Measurements from ENCODE around the gene SOX18. TPM values are rescaled to one million over a fixed set of nuclear protein-coding genes. Genes with fewer than 3 reads are reported as not detected.

Gene SOX18
- total RNA-seq, 1 experiment from 2014 or later, result 0.16 TPM

GRCh38 chr20:64023361-64024140 lies 25.9 kb downstream of the SOX18 start:
- H3K36me3 Mint-ChIP-seq (ENCODE audit: insufficient read depth, unreplicated experiment), result peaks cover 84% of the 10 kb centered on the region

GRCh38 chr20:64022671-64023360 lies 26.6 kb downstream of the SOX18 start:
- no peak overlapping the region for H3K27ac Mint-ChIP-seq (ENCODE audit: low read depth, unreplicated experiment)
- POLR2A ChIA-PET, result no interaction called here
- DNase-seq (ENCODE audit: unreplicated experiment), result no peak
- CTCF ChIA-PET, result interaction anchor here (1.2 to 1.5 kb wide), 2 partner anchors 16 to 97 kb away, joined by 3 to 5 read pairs; no protein-coding TSS in a partner anchor
- H3K36me3 Mint-ChIP-seq (ENCODE audit: insufficient read depth, unreplicated experiment), result peaks cover 84% of the 10 kb centered on the region
- BruUV-seq (replicated peaks), result no TSS peak
- intact Hi-C loops (cut with micrococcal nuclease), result no loop called here
- H3K9me3 Mint-ChIP-seq (ENCODE audit: unreplicated experiment), result no peaks in the 10 kb centered on the region
- TF ChIP-seq CTCF (IDR thresholded peaks at IDR 0.05; ENCODE audit: unreplicated experiment), result no peak
- no peak overlapping the region for H3K4me3 Mint-ChIP-seq (ENCODE audit: unreplicated experiment)
- no peaks in the 10 kb centered on the region for H3K4me1 Mint-ChIP-seq (ENCODE audit: insufficient read depth, unreplicated experiment)
- H3K27me3 Mint-ChIP-seq (ENCODE audit: insufficient read depth, unreplicated experiment), result no peaks in the 10 kb centered on the region

More at GRCh38 chr20:64023361-64024140, 25.9 kb downstream of the SOX18 start:
- H3K4me1 Mint-ChIP-seq (ENCODE audit: insufficient read depth, unreplicated experiment), result no peaks in the 10 kb centered on the region
- H3K9me3 Mint-ChIP-seq (ENCODE audit: unreplicated experiment), result no peaks in the 10 kb centered on the region
- no peak for TF ChIP-seq CTCF (IDR thresholded peaks at IDR 0.05; ENCODE audit: unreplicated experiment)
- ChIA-PET CTCF (interaction anchor here (1.2 kb wide), 1 partner anchor 96 kb away, joined by 3 read pairs; no protein-coding TSS in a partner anchor), POLR2A (no interaction called here)
- no peak for DNase-seq (ENCODE audit: unreplicated experiment)
- no peak overlapping the region for H3K4me3 Mint-ChIP-seq (ENCODE audit: unreplicated experiment)
- no peaks in the 10 kb centered on the region for H3K27me3 Mint-ChIP-seq (ENCODE audit: insufficient read depth, unreplicated experiment)
- intact Hi-C loops (cut with micrococcal nuclease), result no loop called here
- H3K27ac Mint-ChIP-seq (ENCODE audit: low read depth, unreplicated experiment), result no peak overlapping the region
- no TSS peak for BruUV-seq (replicated peaks)

GRCh38 chr20:64021124-64021975 lies 28.1 kb downstream of the SOX18 start:
- no peak overlapping the region for H3K4me3 Mint-ChIP-seq (ENCODE audit: unreplicated experiment)
- no peak for DNase-seq (ENCODE audit: unreplicated experiment)
- intact Hi-C loops (cut with micrococcal nuclease), result no loop called here
- POLR2A ChIA-PET, result interaction anchor here (0.7 to 1.4 kb wide), 2 partner anchors 22 to 38 kb away, joined by 3 read pairs; no protein-coding TSS in a partner anchor
- no peaks in the 10 kb centered on the region for H3K4me1 Mint-ChIP-seq (ENCODE audit: insufficient read depth, unreplicated experiment)
- H3K9me3 Mint-ChIP-seq (ENCODE audit: unreplicated experiment), result no peaks in the 10 kb centered on the region
- BruUV-seq (replicated peaks), result no TSS peak
- CTCF ChIA-PET, result interaction anchor here (0.6 to 1.5 kb wide), 2 partner anchors 18 to 129 kb away, joined by 3 to 5 read pairs; no protein-coding TSS in a partner anchor
- H3K36me3 Mint-ChIP-seq (ENCODE audit: insufficient read depth, unreplicated experiment), result peaks cover 82% of the 10 kb centered on the region
- no peak for TF ChIP-seq CTCF (IDR thresholded peaks at IDR 0.05; ENCODE audit: unreplicated experiment)
- no peaks in the 10 kb centered on the region for H3K27me3 Mint-ChIP-seq (ENCODE audit: insufficient read depth, unreplicated experiment)
- H3K27ac Mint-ChIP-seq (ENCODE audit: low read depth, unreplicated experiment), result no peak overlapping the region

Data from MCF 10A (cell line).